ENCODE measurements around the gene DSCAM. TPM values are rescaled to one million over a fixed set of nuclear protein-coding genes. Genes with fewer than 3 reads are reported as not detected.
"Not testable (repeated sequence)": the region's sequence is repeated elsewhere in the genome, so short reads cannot be mapped to it uniquely, and the experiment has no call there.

DSCAM gene
- total RNA-seq, 1 experiment from 2014 or later = not detected

GRCh38 chr21:40186045-40186444 is 660.9 kb downstream of the DSCAM start:
- no peak for DNase-seq (ENCODE audit: low read depth)

DNA sequence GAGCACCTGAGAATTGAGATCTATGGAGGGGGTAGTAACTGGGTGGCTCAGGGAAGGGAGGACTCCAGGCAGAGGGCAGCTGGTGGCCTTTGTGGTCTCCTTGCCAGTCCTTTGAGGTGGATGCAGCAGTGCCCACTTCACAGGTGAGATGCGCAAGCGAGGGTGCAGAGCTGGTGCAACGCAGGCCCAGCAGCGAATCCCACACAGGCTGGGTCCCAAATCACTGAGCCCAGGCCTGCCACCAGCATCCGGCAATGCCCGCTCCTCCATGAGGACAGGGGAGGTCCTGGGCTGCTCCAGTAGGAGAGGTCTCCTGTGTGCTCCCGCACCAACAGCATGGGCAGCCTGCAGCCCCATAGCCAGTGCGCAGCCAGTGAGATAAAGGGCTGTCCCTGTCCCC is 661.8 kb downstream of the DSCAM start:
- DNase-seq (ENCODE audit: low read depth) = no peak

DNA sequence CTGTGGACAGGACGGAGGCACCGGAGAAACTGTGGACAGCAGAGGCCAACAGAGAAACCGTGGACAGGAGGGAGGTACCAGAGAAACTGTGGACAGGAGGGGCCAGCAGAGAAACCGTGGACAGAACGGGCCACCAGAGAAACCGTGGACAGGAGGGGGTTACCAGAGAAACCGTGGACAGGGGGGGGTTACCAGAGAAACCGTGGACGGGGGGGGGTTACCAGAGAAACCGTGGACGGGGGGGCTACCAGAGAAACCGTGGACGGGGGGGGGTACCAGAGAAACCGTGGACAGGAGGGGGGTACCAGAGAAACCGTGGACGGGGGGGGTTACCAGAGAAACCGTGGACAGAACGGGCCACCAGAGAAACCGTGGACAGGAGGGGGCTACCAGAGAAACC is 664.5 kb downstream of the DSCAM start:
- DNase-seq (ENCODE audit: low read depth) = not testable (repeated sequence)

DNA sequence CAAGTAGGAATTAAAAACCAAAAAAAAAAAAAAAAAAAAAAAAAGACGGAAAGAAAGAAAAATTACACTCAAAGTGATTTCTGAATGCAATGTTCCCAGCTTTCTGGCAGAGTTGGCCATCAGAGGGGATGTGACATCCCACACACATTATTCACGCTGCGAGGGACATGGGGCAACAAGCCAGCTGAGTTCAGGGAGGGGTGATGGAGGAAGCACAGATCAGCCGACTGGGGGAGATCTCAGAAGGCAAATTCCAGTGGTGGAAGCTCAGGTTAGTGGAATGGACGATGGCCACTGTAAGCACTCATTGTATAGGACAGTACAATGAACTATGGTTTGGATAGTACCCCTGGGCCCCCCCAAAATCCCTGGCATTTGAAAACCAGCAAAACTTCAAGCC is 667.8 kb downstream of the DSCAM start:
- DNase-seq (ENCODE audit: low read depth) = no peak

DNA sequence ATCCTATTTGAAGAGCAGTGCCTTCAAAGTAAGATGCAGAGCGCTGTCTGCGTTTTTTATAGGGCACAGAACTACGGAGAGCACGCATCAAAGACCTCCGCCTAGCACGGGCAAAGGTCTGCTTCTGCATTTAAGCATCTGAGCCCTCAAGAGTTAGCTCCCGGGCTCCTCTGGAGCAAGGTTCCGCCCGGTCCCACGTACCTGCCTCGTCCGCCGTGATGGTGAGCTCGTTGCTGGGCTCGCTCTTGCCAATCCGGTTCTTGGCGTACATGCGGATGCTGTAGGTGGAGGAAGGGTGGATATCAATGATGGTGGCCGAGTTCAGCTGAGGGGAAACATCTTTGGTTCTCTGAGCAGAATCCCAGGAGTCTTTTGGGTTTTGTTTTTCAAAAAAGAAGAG is 668.2 kb downstream of the DSCAM start:
- DNase-seq (ENCODE audit: low read depth) = no peak

GRCh38 chr21:40177979-40178378 is 669.0 kb downstream of the DSCAM start:
- DNase-seq (ENCODE audit: low read depth) = no peak

- DNase-seq (ENCODE audit: low read depth) = no peak
These were observed 670.2 kb downstream of the DSCAM start for GRCh38 chr21:40176724-40177123.

- DNase-seq (ENCODE audit: low read depth) = no peak
These were observed 673.1 kb downstream of the DSCAM start for GRCh38 chr21:40173816-40174215.

DNA sequence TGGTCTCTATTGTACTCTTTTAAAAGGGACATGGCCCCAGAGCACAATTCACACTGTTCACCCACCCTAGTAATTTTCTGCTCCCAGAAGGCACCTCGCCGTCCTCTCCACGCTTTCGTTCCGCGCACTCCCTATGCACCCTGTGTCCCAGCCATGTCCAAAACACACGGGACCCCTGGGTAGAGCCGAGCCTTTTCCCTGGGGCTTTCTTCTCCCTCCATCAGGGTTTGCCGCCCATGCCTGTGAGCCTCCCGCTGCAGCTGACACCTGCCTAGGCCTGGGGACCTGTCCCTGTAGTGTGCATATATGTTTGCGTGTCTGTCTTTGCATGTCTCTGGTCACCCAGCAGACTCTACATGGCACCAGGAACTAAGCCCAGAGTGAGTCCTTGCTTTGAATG is 677.0 kb downstream of the DSCAM start:
- no peak for DNase-seq (ENCODE audit: low read depth)

DNA sequence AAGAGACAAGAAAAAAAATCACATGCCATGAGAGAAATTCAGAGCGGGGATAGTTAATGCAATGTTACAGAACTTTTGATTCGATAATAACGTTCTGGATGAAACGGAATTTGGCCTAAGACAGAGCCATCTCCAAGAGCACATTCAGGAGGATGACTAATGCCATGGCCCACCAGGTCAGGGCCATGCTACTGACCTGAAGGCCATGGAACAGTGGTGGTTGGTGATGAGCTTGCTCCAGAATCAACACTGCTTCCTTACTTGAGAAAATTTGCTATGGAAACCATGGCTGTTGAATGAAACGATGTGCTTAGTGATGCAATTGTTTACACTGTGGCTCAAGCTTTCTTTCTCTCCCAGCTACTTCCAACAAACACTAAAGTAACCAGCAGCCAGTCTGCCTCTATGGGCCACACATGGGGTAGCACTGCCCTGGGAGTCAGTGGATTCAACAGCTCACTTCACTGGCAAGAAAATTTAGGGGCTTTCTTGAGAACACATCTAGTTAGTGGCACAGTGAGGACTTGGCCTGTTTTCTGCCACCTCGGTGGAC is 680.6 kb downstream of the DSCAM start:
- DNase-seq (ENCODE audit: low read depth) = no peak

DNA sequence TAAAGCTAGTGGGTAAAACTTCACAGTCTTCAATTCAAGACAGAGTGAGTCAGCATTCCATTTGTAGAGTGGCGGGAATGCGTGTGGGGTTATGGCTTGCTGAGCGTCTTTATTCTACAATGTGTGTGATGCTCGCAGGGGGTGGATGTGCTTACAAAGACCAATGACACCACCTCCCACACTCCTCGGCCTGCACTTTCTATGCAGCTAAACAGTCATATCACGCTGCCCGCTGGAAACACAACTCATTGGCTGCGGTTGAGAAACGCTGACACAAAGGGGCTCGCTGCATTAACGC is 681.2 kb downstream of the DSCAM start:
- DNase-seq (ENCODE audit: low read depth) = no peak

DNA sequence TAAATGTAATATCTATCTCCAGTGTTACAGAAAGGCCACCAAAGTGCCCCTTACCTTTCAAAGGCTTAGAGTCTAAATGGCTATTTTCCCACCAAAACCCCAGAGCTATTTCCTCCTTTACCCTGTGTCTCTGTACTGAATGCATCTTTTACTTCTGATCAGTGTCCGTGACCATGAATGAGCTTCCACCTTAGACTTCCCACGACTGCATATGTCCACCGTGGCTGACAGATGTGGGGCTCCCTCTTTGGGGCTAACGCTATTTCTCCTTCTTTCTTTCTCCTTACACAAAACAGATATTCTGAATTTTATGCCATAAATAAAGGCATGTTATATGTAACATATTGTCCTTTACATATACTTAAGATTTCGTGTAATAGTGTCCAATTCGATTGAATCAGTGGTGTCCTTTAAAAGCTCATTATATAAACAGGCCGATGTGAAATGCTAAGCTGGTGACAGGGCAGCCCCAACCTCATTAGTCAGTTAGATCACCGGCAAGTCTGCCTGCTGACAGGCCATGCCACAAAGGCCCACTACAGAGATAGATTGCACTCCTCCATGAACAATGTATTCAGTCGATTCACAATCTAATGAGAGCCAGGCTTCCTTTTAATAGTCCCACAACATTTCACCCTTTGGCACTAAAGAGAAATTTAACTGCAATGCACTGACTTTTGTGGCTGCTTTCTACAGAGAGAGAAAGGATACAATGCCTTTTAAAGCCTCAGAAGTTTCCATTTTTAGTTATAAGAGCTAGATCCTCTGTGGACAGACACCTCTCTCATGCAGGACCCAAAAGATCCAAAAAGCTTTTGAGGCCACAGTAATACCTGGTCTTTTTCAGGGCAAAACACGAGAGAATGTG is 681.8 kb downstream of the DSCAM start:
- no peak for DNase-seq (ENCODE audit: low read depth)

DNA sequence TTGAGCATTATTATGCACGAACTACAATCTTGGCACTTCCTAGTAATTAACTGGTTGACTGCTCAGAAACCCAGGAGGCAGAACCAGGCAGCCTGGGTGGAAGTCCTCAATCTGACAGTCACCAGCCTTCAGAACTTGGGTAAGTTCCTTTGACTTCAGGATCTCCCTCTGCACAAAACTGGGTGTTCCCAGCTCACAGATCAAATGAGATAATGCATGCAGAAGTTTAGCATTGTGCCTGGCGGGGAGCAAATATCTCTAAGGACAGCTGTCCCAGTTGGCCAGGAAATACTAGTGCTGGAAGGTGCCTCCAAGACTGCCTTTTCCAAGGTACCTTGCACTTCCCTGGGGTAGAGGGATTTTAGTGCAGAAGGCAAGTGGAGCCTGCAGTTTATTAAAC is 684.9 kb downstream of the DSCAM start:
- no peak for DNase-seq (ENCODE audit: low read depth)

- DNase-seq (ENCODE audit: low read depth) = no peak
These were observed 686.0 kb downstream of the DSCAM start for GRCh38 chr21:40160911-40161310.

- no peak for DNase-seq (ENCODE audit: low read depth)
These were observed 688.6 kb downstream of the DSCAM start for GRCh38 chr21:40158366-40158765.

- DNase-seq (ENCODE audit: low read depth) = no peak
These were observed 691.4 kb downstream of the DSCAM start for GRCh38 chr21:40155563-40155962.

GRCh38 chr21:40153351-40153750 is 693.6 kb downstream of the DSCAM start:
- DNase-seq (ENCODE audit: low read depth) = no peak

GRCh38 chr21:40152476-40152875 is 694.5 kb downstream of the DSCAM start:
- no peak for DNase-seq (ENCODE audit: low read depth)

DNA sequence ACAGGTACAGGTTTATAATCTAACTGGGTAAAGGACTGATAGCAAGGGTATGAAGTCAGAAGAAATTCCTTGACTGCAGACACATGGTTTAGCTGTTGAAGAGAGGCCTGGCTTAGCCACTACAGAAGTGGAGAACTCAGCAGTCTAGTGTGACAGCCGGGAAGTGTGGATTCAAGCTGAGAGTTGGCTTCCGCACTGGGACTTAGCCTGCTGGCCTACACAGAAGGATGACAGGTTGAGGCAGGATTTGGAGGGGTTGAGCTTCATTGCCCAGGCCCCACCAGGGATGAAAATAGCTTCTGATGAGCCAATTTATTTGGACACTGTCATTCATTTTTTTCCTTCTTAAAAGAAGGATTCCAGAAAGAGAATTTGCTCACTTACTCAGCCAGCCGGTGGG is 695.3 kb downstream of the DSCAM start:
- no peak for DNase-seq (ENCODE audit: low read depth)

DNA sequence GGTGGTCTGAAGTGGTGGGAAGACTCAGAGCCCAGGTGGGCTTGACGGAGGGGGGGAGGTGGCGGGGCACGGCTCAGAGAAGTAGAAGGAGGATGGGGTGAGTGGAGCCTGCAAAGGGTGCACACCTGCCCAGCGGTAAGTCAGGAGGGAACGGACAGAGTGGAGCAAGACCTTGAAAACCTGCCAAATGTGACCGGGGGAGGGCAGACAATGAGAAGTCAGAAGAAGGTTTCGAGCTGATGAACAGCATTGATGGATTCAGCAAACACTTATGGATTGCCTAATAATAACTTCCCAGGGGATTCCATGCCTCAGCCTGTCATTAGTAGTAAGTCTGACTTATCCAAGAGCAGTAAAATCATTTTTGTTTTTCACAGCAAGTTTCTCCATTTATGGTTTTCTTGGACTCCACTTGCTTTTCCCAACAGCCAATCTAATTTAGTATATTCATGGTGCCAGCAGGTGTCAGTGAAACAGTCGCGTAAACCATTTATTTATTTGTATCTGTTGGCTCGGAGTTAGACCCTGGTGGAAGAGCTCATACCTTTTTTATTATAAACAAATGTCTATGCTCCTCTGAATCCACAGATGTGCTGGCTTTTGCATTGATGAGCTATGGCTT is 700.6 kb downstream of the DSCAM start:
- no peak for DNase-seq (ENCODE audit: low read depth)

DNA sequence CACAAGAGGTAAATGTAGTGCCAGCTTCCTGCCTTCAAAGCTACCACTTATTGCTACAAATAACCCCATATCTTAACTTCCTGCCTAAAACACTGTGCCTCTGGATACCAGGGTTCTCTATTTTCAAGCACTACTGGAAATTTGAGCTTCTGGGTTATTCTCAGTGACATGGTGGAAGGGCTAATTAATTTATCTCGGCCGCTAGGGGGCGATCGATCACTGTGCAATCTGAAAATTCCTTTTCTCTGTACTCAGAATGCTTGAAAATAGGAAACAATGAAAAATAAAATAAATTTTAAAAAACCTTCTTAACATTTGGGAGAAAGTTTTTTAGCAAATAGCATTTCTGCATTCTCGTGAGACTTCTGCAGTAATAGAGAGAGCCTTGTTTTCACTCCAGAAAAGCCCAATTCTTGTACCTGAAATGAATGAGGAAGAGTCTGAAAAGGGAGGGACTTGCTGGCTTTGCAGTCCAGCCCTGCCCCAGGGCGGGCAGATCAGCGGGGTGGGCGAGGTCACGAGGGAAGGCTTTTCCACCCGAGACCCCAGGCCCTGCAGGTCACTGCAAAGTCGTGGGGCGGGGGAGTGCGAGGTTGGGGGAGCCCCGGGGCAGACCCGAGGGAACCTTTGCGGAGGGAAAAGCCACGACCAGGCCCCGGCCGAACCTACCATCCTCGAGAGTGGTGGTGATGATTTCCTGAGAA is 703.0 kb downstream of the DSCAM start:
- peak; percentile 14 for DNase-seq (ENCODE audit: low read depth)

GRCh38 chr21:40141621-40142020 is 705.3 kb downstream of the DSCAM start:
- no peak for DNase-seq (ENCODE audit: low read depth)

GRCh38 chr21:40140675-40141074 is 706.3 kb downstream of the DSCAM start:
- DNase-seq (ENCODE audit: low read depth) = no peak

Measured in LHCN-M2 (cell line).